Endothelial cell of umbilical vein (primary cell): Measurements from ENCODE around the gene CLEC11A. TPM values are rescaled to one million over a fixed set of nuclear protein-coding genes. Genes with fewer than 3 reads are reported as not detected.
A peak's percentile ranks its signal among the peaks of the same experiment; 100 is the strongest.

Experiments used
- BruUV-seq: library from RNA; stranded (reverse); fragments of 400-500 nt; replicated peaks from 2 replicates; lab custom pipeline; 2021; lab: Mats Ljungman, UMichigan
- CTCF ChIA-PET: fragments of 300-600, 350-600 bp; sonication (Branson Sonifier 250); formaldehyde crosslinking; loops from one replicate; lab custom pipeline; 2021; ENCODE audit warnings: antibody characterized with exemption, inconsistent platforms; lab: Charles Lee
- POLR2A ChIA-PET: fragments of 300-600, 350-600 bp; sonication (Branson Sonifier 250); formaldehyde crosslinking; loops from one replicate; lab custom pipeline; 2021; ENCODE audit warnings: antibody characterized with exemption, inconsistent platforms; lab: Charles Lee
- DNase-seq: peaks from one replicate; pipeline ENCODE4 v3.0.0-alpha.2; 2011; ENCODE audit warnings: low read depth, low spot score
- FAIRE-seq: peaks from 2 replicates; lab custom pipeline; 2011; peaks lifted over from hg19 to GRCh38; lab: Jason Lieb, UNC
- H2AFZ ChIP-seq: 2 replicates; pipeline ENCODE4 v1.6.0; 2012; ENCODE audit warnings: low read depth, low read length, control low read depth, inconsistent platforms
- H3K27ac ChIP-seq: 2 replicates; pipeline ENCODE4 v1.5.1; 2011; ENCODE audit warnings: low read depth, mild to moderate bottlenecking, control low read depth, low read length, moderate library complexity; ENCODE audit not compliant: insufficient read depth
- H3K27me3 ChIP-seq, 2 experiments: 2 replicates each; pipeline versions ENCODE4 v1.6.0 to v1.6.1; 2011; ENCODE audit warnings: low read length in 2 of 2, mixed read lengths in 1 of 2; ENCODE audit not compliant: control insufficient read depth in 2 of 2, insufficient read depth in 2 of 2
- H3K36me3 ChIP-seq, 2 experiments: 2 replicates in 1 of 2; 3 replicates in 1 of 2; pipeline ENCODE4 v1.5.1; 2011; ENCODE audit warnings: low read length in 2 of 2, mild to moderate bottlenecking in 1 of 2, moderate library complexity in 1 of 2; ENCODE audit not compliant: control insufficient read depth in 2 of 2, insufficient read depth in 2 of 2; ENCODE audit errors: extremely low read depth in 1 of 2
- H3K4me1 ChIP-seq: 3 replicates; pipeline ENCODE4 v1.5.1; 2011; ENCODE audit warnings: mild to moderate bottlenecking, low read length; ENCODE audit not compliant: control insufficient read depth, insufficient read depth; ENCODE audit errors: extremely low read depth
- H3K4me2 ChIP-seq: 2 replicates; pipeline ENCODE4 v1.6.1; 2011; ENCODE audit warnings: low read length, control low read depth, mixed read lengths; ENCODE audit not compliant: insufficient read depth
- H3K4me3 ChIP-seq, 3 experiments: fragments of 200-600 bp in 1 of 3; sonication (generic), shearing (Covaris generic) in 1 of 3; replicated peaks in 1 of 3; 2 replicates each; pipeline ENCODE4 v1.5.1; 2011 to 2016; ENCODE audit warnings: control low read depth in 3 of 3, low read length in 3 of 3, mild to moderate bottlenecking in 2 of 3, inconsistent platforms in 1 of 3, low read depth in 1 of 3, moderate library complexity in 1 of 3; ENCODE audit not compliant: insufficient read depth in 1 of 3
- H3K79me2 ChIP-seq: 2 replicates; pipeline ENCODE4 v1.6.0; 2012; ENCODE audit warnings: low read length, inconsistent platforms; ENCODE audit not compliant: control insufficient read depth, insufficient read depth
- H3K9ac ChIP-seq: replicated peaks from 2 replicates; pipeline ENCODE3; 2011; ENCODE audit warnings: low read length, control low read depth; ENCODE audit not compliant: insufficient read depth; ENCODE audit errors: extremely low read depth
- H3K9me1 ChIP-seq: replicated peaks from 3 replicates; pipeline ENCODE4 v1.6.0; 2011; ENCODE audit warnings: mild to moderate bottlenecking, low read length; ENCODE audit not compliant: control insufficient read depth, insufficient read depth; ENCODE audit errors: extremely low read depth
- H3K9me3 ChIP-seq: replicated peaks from 2 replicates; pipeline ENCODE4 v1.5.1; 2012; ENCODE audit warnings: low read length, inconsistent platforms; ENCODE audit not compliant: control insufficient read depth, insufficient read depth
- H4K20me1 ChIP-seq: replicated peaks from 2 replicates; pipeline ENCODE3; 2011; ENCODE audit warnings: mild to moderate bottlenecking, low read length; ENCODE audit not compliant: control insufficient read depth, insufficient read depth; ENCODE audit errors: extremely low read depth
- JUN ChIP-seq: IDR thresholded peaks from 2 replicates; pipeline ENCODE4 v1.6.1; 2011; ENCODE audit warnings: borderline replicate concordance, low read depth; ENCODE audit not compliant: insufficient read length, insufficient read depth
- MAX ChIP-seq: IDR thresholded peaks from 2 replicates; pipeline ENCODE4 v1.6.1; 2011; ENCODE audit not compliant: insufficient read depth, insufficient read length
- MYC ChIP-seq: IDR thresholded peaks from one replicate; pipeline ENCODE4 v1.6.1; 2011; ENCODE audit warnings: mild to moderate bottlenecking, low read depth, low read length
- POLR2AphosphoS5 ChIP-seq: IDR thresholded peaks from 2 replicates; pipeline ENCODE4 v1.6.1; 2012; ENCODE audit warnings: low read depth, mild to moderate bottlenecking, control low read depth, low read length, moderate library complexity; ENCODE audit not compliant: insufficient read depth
- dilution Hi-C: fragments of 300-500 bp; cut with MboI; formaldehyde crosslinking; loops from one replicate; pipeline ENCODE4 v1.15.0; 2019; ENCODE audit warnings: low sequenced_read_pairs; ENCODE audit not compliant: extremely low pct_ligation_motif_present
- intact Hi-C: fragments of 100-400 bp; cut with micrococcal nuclease; formaldehyde crosslinking; loops from one replicate; pipeline ENCODE4 v1.10.0; 2022
- polyA plus RNA-seq, 4 experiments: library from polyadenylated mRNA; depleted of rRNA in 3 of 4; stranded (reverse) in 3 of 4; unstranded in 1 of 4; fragments of >200 nt; gene quantifications; 2 replicates each; pipeline versions ENCODE4 v1.2.1 to v1.2.3, GENCODE V29; 2011 to 2012; ENCODE audit warnings: missing spikeins in 1 of 4
- total RNA-seq: library from RNA; stranded (reverse); gene quantifications from 2 replicates; pipeline ENCODE4 v1.2.3, GENCODE V29; 2021

Gene CLEC11A
- total and polyA plus RNA-seq, 2 donors (not counting 3 experiments of a cell fraction or from before 2014, with no cell fraction given): 10.4 to 30.1 TPM

DNA sequence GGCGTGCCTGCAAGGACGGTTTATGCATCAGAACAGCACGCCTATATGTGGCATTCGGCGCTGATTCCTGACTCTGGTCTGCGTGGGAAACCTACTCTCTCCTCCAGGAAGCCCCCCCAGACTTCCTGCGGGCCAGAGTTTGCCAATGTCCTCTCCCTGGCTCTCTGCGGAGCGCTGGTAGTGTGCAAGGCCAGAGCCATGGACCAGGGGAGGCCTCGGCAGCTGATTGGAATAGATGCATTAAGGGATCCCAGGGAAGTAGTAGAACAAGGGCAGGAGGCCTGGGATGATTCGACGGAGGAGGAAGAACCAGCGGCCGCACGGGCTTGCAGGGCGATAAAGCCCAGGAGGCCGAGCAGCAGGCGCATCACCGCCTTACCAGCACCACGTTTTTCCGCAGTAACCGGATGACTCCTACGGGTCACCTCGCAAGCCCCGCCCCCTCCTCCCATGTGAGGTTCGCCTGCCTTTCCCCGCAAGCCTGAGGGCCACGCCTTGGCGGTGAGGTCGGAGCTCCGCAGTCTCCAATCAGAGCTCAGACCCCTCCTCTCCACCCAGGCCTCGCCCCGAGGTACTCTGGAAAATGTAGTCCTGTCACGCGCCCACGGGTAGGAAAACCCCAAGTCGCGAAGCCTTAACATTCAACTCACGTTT, 5.0 kb downstream of the CLEC11A start:
- Histone ChIP-seq H4K20me1 (no peaks in the 10 kb centered on the region), H3K4me3 (no peak overlapping the region)

DNA sequence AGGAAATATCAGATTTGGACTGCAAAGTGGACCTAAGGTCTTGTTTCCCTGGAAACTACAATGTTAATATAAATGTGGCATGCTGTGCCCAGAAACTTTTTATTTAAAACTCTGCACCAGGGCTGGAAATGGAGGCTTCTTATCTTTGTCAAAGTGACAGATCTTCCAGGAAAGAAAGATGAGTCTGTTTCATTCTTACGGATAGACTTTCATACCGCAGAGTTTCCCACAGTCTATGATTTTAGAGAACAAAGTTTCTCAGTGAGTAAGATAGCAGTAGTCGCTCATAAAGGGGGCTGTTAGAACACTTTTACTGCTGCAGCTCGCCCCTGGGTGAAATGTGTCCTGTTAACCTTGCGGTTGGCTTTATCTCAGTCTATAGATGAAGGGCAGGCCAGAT, 6.7 kb downstream of the CLEC11A start:
- Histone ChIP-seq H3K27ac (no peak overlapping the region), H3K79me2 (no peaks in the 10 kb centered on the region), H3K4me1 (peaks cover 5% of the 10 kb centered on the region), H3K36me3 (no peaks in the 10 kb centered on the region), H3K27me3 (no peaks in the 10 kb centered on the region), H2AFZ (no peak overlapping the region), H3K9me3 (no peaks in the 10 kb centered on the region), H4K20me1 (no peaks in the 10 kb centered on the region), H3K4me2 (no peak overlapping the region), H3K9ac (no peak overlapping the region), H3K4me3 (no peak overlapping the region), H3K9me1 (no peaks in the 10 kb centered on the region)
- DNase-seq: no peak
- FAIRE-seq: no peak
- dilution Hi-C loops (no loop called here), intact Hi-C loops (loop anchor here (5.0 kb wide), 1 partner anchor 377 kb away; the partner anchor contains the start of gene CTU1)
- no peak for TF ChIP-seq POLR2AphosphoS5
- no peak for TF ChIP-seq MYC
- no TSS peak for BruUV-seq
- ChIA-PET POLR2A (interaction anchor here (0.5 kb wide), 1 partner anchor 74 kb away, joined by 3 read pairs; no protein-coding TSS in a partner anchor), CTCF (interaction anchor here (1.2 kb wide), 1 partner anchor 173 kb away, joined by 4 read pairs; no protein-coding TSS in a partner anchor)

More for the DNA sequence above, 5.0 kb downstream of the CLEC11A start:
- H2AFZ ChIP-seq: peak overlapping the region; percentile 50
- TF ChIP-seq MAX: peak; percentile 60
- TF ChIP-seq JUN: no peak
- H3K4me1 ChIP-seq: peaks cover 15% of the 10 kb centered on the region
- H3K27ac ChIP-seq: no peak overlapping the region
- no peaks in the 10 kb centered on the region for H3K79me2 ChIP-seq
- FAIRE-seq (peak; percentile 77), DNase-seq (peak; percentile 86)
- H3K36me3 ChIP-seq: no peaks in the 10 kb centered on the region
- no peaks in the 10 kb centered on the region for H3K27me3 ChIP-seq
- ChIA-PET POLR2A (no interaction called here), CTCF (interaction anchor here (0.5 to 1.1 kb wide), 6 partner anchors 16 to 322 kb away, joined by 3 to 6 read pairs (median 4); no protein-coding TSS in a partner anchor)
- peak overlapping the region; percentile 16 for H3K4me2 ChIP-seq
- dilution Hi-C loops: no loop called here
- H3K9me1 ChIP-seq: no peaks in the 10 kb centered on the region
- no peak overlapping the region for H3K9ac ChIP-seq
- BruUV-seq: no TSS peak
- no peaks in the 10 kb centered on the region for H3K9me3 ChIP-seq
- intact Hi-C loops: loop anchor here (5.0 kb wide), 1 partner anchor 379 kb away; the partner anchor contains the start of gene CTU1
